GM06990 (cell line): ENCODE measurements around the gene IGLL5.
"Not testable (repeated sequence)": the region's sequence is repeated elsewhere in the genome, so short reads cannot be mapped to it uniquely, and the experiment has no call there.

ENCODE experiments used
- DNase-seq: peaks from one replicate; pipeline ENCODE4 v3.0.0-alpha.2; 2011; ENCODE audit not compliant: insufficient read length; ENCODE audit errors: extremely low read depth
- H3K27me3 ChIP-seq: replicated peaks from 2 replicates; pipeline ENCODE4 v1.6.0; 2011; ENCODE audit warnings: low read length; ENCODE audit not compliant: control insufficient read depth, insufficient read depth
- H3K36me3 ChIP-seq: 2 replicates; pipeline ENCODE4 v1.5.1; 2011; ENCODE audit warnings: low read length; ENCODE audit not compliant: control insufficient read depth, insufficient read depth
- H3K4me3 ChIP-seq: replicated peaks from 2 replicates; pipeline ENCODE4 v1.5.1; 2011; ENCODE audit warnings: low read depth, mild to moderate bottlenecking, control low read depth, low read length
- TF ChIP-seq, protein P1 (sequence below): IDR thresholded peaks from 2 replicates; pipeline ENCODE4 v1.5.1; 2011; ENCODE audit warnings: low read length, control low read depth, mild to moderate bottlenecking, inconsistent platforms; ENCODE audit not compliant: insufficient read depth, poor library complexity, severe bottlenecking

The IGLL5 gene

DNA sequence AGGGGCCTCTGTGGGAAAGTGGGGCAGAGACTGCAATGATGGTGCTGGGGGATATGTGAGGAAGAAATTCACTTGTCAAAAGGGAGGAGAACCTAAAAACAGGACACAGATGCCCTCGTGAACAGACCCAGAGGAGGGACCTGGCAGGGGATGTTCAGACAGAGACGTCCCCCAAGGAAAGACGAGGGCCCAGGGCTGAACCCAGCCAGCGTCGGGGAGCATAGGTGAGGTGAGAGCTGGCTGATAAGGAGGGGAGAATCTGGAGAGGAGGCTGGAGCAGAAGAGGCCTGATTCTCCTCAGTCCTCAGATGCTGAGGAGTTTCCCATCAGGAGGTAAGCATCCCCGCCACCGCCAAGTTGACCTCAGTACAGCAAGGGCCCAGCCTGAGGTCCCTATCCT is 31.4 kb downstream of the IGLL5 start:
- Histone ChIP-seq H3K36me3 (no peaks in the 10 kb centered on the region), H3K27me3 (no peaks in the 10 kb centered on the region), H3K4me3 (no peak overlapping the region)
- DNase-seq = no peak
- TF ChIP-seq, protein P1, sequence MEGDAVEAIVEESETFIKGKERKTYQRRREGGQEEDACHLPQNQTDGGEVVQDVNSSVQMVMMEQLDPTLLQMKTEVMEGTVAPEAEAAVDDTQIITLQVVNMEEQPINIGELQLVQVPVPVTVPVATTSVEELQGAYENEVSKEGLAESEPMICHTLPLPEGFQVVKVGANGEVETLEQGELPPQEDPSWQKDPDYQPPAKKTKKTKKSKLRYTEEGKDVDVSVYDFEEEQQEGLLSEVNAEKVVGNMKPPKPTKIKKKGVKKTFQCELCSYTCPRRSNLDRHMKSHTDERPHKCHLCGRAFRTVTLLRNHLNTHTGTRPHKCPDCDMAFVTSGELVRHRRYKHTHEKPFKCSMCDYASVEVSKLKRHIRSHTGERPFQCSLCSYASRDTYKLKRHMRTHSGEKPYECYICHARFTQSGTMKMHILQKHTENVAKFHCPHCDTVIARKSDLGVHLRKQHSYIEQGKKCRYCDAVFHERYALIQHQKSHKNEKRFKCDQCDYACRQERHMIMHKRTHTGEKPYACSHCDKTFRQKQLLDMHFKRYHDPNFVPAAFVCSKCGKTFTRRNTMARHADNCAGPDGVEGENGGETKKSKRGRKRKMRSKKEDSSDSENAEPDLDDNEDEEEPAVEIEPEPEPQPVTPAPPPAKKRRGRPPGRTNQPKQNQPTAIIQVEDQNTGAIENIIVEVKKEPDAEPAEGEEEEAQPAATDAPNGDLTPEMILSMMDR = no peak

DNA sequence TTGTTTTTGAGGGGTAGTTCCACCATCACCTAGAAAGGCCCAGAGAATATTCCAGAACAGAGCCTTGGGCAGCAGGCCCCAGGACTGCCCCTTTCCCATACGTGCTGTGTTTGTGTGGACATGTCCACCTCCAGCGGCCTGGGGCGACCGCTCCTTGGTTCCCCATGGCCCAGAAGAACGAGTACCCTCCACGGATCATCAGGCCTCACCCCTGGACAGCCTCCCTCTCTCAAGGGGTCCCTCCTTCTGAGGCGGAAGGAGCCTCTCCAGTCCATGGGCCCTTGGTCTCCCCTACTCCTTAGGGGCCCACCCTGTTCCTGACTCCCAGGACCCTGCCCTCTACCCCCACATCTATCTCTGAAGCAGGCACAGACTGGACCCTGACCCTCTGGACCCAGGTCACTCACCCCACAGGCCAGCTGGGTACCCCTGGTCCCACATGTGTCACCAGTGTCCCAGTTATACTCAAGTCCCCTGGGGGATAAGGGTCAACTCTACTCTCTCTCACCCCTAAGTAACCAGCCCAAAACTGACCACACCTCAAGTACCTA is 32.6 kb downstream of the IGLL5 start:
- H3K36me3 ChIP-seq = no peaks in the 10 kb centered on the region
- no peak for DNase-seq
- H3K27me3 ChIP-seq = no peaks in the 10 kb centered on the region

DNA sequence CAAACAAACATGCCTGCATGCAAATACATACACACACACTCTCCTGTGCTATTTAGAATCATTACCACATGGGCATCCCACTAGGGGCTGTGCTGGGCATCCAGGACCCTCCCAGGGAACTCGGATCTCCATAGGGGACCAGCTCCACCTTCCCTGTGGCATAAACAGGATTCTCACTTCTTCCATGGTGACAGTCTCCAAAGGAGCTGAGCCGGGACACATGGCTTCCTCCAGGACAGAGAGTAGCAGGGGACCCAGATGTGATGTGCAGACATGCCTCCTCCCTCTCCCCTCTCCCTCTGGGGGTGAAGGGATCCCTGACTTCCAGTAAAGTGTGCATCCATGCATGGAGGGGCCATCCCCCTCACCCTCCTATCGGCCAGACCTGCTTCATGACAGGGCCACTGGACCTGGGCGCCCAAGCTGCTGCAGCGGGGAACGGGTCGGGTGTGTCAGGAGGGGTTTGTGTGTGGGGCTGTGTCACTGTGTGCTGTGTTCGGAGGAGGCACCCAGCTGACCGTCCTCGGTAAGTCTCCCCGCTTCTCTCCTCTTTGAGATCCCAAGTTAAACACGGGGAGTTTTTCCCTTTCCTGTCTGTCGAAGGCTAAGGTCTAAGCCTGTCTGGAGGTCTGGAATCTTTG is 33.4 kb downstream of the IGLL5 start:
- DNase-seq = no peak
- H3K36me3 ChIP-seq = no peaks in the 10 kb centered on the region
- no peaks in the 10 kb centered on the region for H3K27me3 ChIP-seq
- TF ChIP-seq, protein P1 = no peak
- H3K4me3 ChIP-seq = no peak overlapping the region

More for the DNA sequence above, 32.6 kb downstream of the IGLL5 start:
- H3K4me3 ChIP-seq = no peak overlapping the region
- TF ChIP-seq, protein P1 = no peak

DNA sequence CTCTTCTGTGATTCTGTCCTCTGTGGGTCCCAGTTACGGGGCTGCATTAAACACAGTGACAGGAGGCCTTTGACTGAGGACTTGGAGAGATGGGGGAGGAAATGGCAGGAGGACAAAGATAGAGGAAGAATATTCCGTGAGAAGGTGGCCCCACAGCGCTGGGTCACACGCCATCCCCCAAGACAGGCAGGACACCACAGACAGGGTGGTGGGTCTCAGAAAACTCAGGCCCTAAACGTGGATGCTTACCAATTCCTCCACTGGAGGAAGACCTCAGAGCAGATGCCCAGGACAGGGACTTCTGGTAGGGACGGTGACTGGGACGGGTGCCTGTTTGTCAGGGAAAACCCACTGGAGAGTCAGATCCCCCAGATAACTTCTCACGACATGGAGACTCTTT is 34.0 kb downstream of the IGLL5 start:
- no peak overlapping the region for H3K4me3 ChIP-seq
- no peaks in the 10 kb centered on the region for H3K36me3 ChIP-seq
- DNase-seq = no peak
- TF ChIP-seq, protein P1 = no peak
- no peaks in the 10 kb centered on the region for H3K27me3 ChIP-seq

DNA sequence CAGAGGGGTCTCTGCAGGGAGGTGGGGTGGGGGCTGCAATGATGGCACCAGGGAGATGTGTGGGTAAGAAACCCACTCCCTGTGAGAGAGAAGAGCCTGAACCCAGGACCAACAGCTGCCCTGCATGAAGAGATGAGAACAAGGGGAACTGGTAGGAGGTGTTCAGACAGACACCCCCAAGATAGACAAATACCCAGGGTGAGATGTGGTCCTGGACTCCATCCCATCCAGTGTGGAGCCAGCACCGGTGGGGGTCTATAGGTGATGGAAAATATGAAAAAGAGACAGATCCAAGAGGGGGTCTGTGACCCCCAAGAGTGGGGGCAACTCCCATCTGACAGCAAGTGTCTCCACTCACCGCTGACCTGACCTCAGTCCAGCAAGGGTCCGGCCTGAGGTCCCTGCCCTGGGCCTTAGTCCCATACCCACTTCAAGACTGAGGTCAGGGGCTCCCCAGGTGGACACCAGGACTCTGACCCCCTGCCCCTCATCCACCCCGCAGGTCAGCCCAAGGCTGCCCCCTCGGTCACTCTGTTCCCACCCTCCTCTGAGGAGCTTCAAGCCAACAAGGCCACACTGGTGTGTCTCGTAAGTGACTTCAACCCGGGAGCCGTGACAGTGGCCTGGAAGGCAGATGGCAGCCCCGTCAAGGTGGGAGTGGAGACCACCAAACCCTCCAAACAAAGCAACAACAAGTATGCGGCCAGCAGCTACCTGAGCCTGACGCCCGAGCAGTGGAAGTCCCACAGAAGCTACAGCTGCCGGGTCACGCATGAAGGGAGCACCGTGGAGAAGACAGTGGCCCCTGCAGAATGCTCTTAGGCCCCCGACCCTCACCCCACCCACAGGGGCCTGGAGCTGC is 34.7 kb downstream of the IGLL5 start:
- DNase-seq, H3K36me3 ChIP-seq, H3K4me3 ChIP-seq, H3K27me3 ChIP-seq: not testable (repeated sequence)

DNA sequence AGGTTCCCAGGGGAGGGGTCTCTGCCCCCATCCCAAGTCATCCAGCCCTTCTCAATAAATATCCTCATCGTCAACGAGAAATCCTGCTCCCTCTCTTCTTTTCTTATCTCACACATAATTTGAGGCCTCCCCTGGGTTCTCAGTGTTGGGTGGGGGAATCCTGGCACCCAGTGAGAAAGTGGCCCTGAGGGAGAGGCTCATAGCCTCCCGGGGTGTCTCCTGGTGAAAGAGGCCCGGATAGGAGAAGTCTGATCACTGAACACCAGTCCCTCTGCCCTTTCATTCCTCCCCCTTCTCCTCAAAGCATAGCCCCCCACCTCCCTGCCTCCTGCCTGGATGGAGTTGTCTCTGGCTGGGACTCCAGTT is 35.3 kb downstream of the IGLL5 start:
- TF ChIP-seq, protein P1 = no peak
- H3K36me3 ChIP-seq = no peaks in the 10 kb centered on the region
- H3K4me3 ChIP-seq = no peak overlapping the region
- H3K27me3 ChIP-seq = no peaks in the 10 kb centered on the region
- no peak for DNase-seq
